Ovary (tissue), 3 donors: ENCODE data around the gene COL28A1.

ENCODE experiments used
- CTCF ChIP-seq, 3 donors: fragments of 450-650 bp in 2 of 3; fragments of 200-600 bp in 1 of 3; IDR thresholded peaks; one replicate each; pipeline versions ENCODE4 v1.5.1 to v1.8.0; 2016 to 2022; ENCODE audit warnings: antibody characterized with exemption in 3 of 3, mild to moderate bottlenecking in 1 of 3
- EP300 ChIP-seq: sonication (generic); formaldehyde crosslinking; IDR thresholded peaks from one replicate; pipeline ENCODE4 v1.6.1; 2017; ENCODE audit warnings: antibody characterized with exemption
- POLR2A ChIP-seq: fragments of 450-650 bp; IDR thresholded peaks from one replicate; pipeline ENCODE4 v1.6.1; 2017; ENCODE audit warnings: antibody characterized with exemption, mild to moderate bottlenecking, moderate library complexity
- donor health status: DM: no; HTN: no; CAD: no.

- TF ChIP-seq CTCF (IDR thresholded peaks at IDR 0.05), result no peak
- TF ChIP-seq EP300, result no peak
- TF ChIP-seq POLR2A, result no peak
Measured at GRCh38 chr7:7562736-7563135, 27.1 kb upstream of the COL28A1 start.
